Glutamatergic neuron (in vitro differentiated cells): ENCODE data around the gene MORN5. TPM values are rescaled to one million over a fixed set of nuclear protein-coding genes. Genes with fewer than 3 reads are reported as not detected.

Experiments used
- DNase-seq: peaks from one replicate; pipeline ENCODE4 v3.0.0; 2022
- H3K27ac Mint-ChIP-seq: one replicate; pipeline ENCODE4 v1.8.0; 2020; ENCODE audit warnings: mild to moderate bottlenecking, mixed read lengths, inconsistent platforms; ENCODE audit not compliant: unreplicated experiment
- H3K27me3 Mint-ChIP-seq: one replicate; pipeline ENCODE4 v1.8.0; 2020; ENCODE audit warnings: mild to moderate bottlenecking, moderate library complexity, mixed read lengths, inconsistent platforms; ENCODE audit not compliant: unreplicated experiment
- H3K36me3 Mint-ChIP-seq: one replicate; pipeline ENCODE4 v1.8.0; 2020; ENCODE audit warnings: mild to moderate bottlenecking, mixed read lengths, inconsistent platforms; ENCODE audit not compliant: unreplicated experiment
- H3K4me1 Mint-ChIP-seq: one replicate; pipeline ENCODE4 v1.8.0; 2020; ENCODE audit warnings: mild to moderate bottlenecking, low read depth, mixed read lengths, inconsistent platforms; ENCODE audit not compliant: unreplicated experiment
- H3K4me3 Mint-ChIP-seq: one replicate; pipeline ENCODE4 v1.8.0; 2020; ENCODE audit warnings: mild to moderate bottlenecking, mixed read lengths, inconsistent platforms; ENCODE audit not compliant: unreplicated experiment
- H3K9me3 Mint-ChIP-seq: one replicate; pipeline ENCODE4 v1.8.0; 2020; ENCODE audit warnings: mild to moderate bottlenecking, moderate library complexity, mixed read lengths, inconsistent platforms; ENCODE audit not compliant: unreplicated experiment
- CTCF ChIP-seq: fragments of 200-600 bp; sonication (generic); IDR thresholded peaks from one replicate; pipeline ENCODE4 v1.5.0; 2021; ENCODE audit not compliant: partially characterized antibody, unreplicated experiment
- total RNA-seq: library from RNA; stranded (reverse); fragmentation: NEBNext Ultra II Directional; extraction: Animal tissue kit (Norgen Biotek cat#: 25700); gene quantifications from one replicate; pipeline ENCODE4 v1.2.1, GENCODE V29; 2021; ENCODE audit not compliant: unreplicated experiment

MORN5 gene
- total RNA-seq, 1 donor from 2014 or later = not detected

GRCh38 chr9:122138560-122139268, 21.0 kb upstream of the MORN5 start:
- H3K27me3 Mint-ChIP-seq = peaks cover 2% of the 10 kb centered on the region
- no peak for DNase-seq
- H3K9me3 Mint-ChIP-seq = no peaks in the 10 kb centered on the region
- TF ChIP-seq CTCF = no peak
- no peaks in the 10 kb centered on the region for H3K4me1 Mint-ChIP-seq
- H3K27ac Mint-ChIP-seq = no peak overlapping the region
- H3K36me3 Mint-ChIP-seq = no peaks in the 10 kb centered on the region
- H3K4me3 Mint-ChIP-seq = no peak overlapping the region

GRCh38 chr9:122140368-122141193, 19.1 kb upstream of the MORN5 start:
- Mint-ChIP-seq H3K27ac (no peak overlapping the region), H3K9me3 (no peaks in the 10 kb centered on the region), H3K27me3 (peaks cover 3% of the 10 kb centered on the region), H3K4me1 (no peaks in the 10 kb centered on the region), H3K4me3 (no peak overlapping the region), H3K36me3 (no peaks in the 10 kb centered on the region)
- no peak for DNase-seq
- TF ChIP-seq CTCF = no peak

- no peak overlapping the region for H3K27ac Mint-ChIP-seq
- no peak overlapping the region for H3K4me3 Mint-ChIP-seq
- no peaks in the 10 kb centered on the region for H3K36me3 Mint-ChIP-seq
- H3K27me3 Mint-ChIP-seq = peaks cover 3% of the 10 kb centered on the region
- TF ChIP-seq CTCF = no peak
- H3K4me1 Mint-ChIP-seq = no peaks in the 10 kb centered on the region
- no peaks in the 10 kb centered on the region for H3K9me3 Mint-ChIP-seq
- no peak for DNase-seq
Observed at GRCh38 chr9:122141671-122142070, 18.0 kb upstream of the MORN5 start.

- Mint-ChIP-seq H3K27ac (no peak overlapping the region), H3K4me1 (no peaks in the 10 kb centered on the region), H3K9me3 (no peaks in the 10 kb centered on the region), H3K27me3 (peaks cover 3% of the 10 kb centered on the region), H3K4me3 (no peak overlapping the region), H3K36me3 (no peaks in the 10 kb centered on the region)
- no peak for DNase-seq
- TF ChIP-seq CTCF = no peak
Observed at GRCh38 chr9:122143296-122143695, 16.4 kb upstream of the MORN5 start.

GRCh38 chr9:122143876-122144405, 15.8 kb upstream of the MORN5 start:
- TF ChIP-seq CTCF = no peak
- DNase-seq = no peak
- no peaks in the 10 kb centered on the region for H3K9me3 Mint-ChIP-seq
- H3K4me1 Mint-ChIP-seq = no peaks in the 10 kb centered on the region
- H3K4me3 Mint-ChIP-seq = no peak overlapping the region
- peaks cover 3% of the 10 kb centered on the region for H3K27me3 Mint-ChIP-seq
- H3K27ac Mint-ChIP-seq = no peak overlapping the region
- H3K36me3 Mint-ChIP-seq = no peaks in the 10 kb centered on the region
